ENCODE data around the gene PCSK6. TPM values are rescaled to one million over a fixed set of nuclear protein-coding genes. Genes with fewer than 3 reads are reported as not detected.
A peak's percentile ranks its signal among the peaks of the same experiment; 100 is the strongest.

PCSK6 gene
- total and polyA plus RNA-seq, 2 experiments from 2014 or later, result 0.38 TPM; not detected in 1

GRCh38 chr15:101372960-101373525, 116.5 kb downstream of the PCSK6 start:
- WGBS, 2 experiments (ENCODE audit: low coverage in 1 of 2, low lambda C conversion rate in 2 of 2, missing lambda C conversion rate in 2 of 2), result 56 to 57% methylated on average over 11 of the region's 11 CpGs
- in situ Hi-C loops (cut with MboI), result no loop called here
- H3K27me3 ChIP-seq (replicated peaks; ENCODE audit: insufficient read depth), result peaks cover 14% of the 10 kb centered on the region; the same call in 1 of the 2 replicates
- H3K9me2 ChIP-seq (ENCODE audit: insufficient read depth), result no peaks in the 10 kb centered on the region
- no peak overlapping the region for H3K4me2 ChIP-seq (ENCODE audit: unreplicated experiment)
- H3K9me3 ChIP-seq (ENCODE audit: low read depth), result no peaks in the 10 kb centered on the region
- H3K9ac ChIP-seq, result no peak overlapping the region
- H3K27ac ChIP-seq, result no peak overlapping the region
- H3K36me3 ChIP-seq (ENCODE audit: low read depth), result no peaks in the 10 kb centered on the region
- H3F3A ChIP-seq (ENCODE audit: insufficient read depth), result no peaks in the 10 kb centered on the region
- H3K4me1 ChIP-seq (ENCODE audit: insufficient read depth), result no peaks in the 10 kb centered on the region
- H2AFZ ChIP-seq, result no peak overlapping the region
- DNase-seq, result no peak
- TF ChIP-seq EZH2 (IDR thresholded peaks at IDR 0.05; ENCODE audit: insufficient read depth, poor library complexity, severe bottlenecking), result no peak
- TF ChIP-seq EZH2phosphoT487 (IDR thresholded peaks at IDR 0.05; ENCODE audit: insufficient read depth, low read depth), result no peak
- H3K79me2 ChIP-seq (ENCODE audit: insufficient read depth), result no peaks in the 10 kb centered on the region
- no peak overlapping the region for H3K4me3 ChIP-seq
- no peaks in the 10 kb centered on the region for H4K20me1 ChIP-seq (ENCODE audit: insufficient read depth)

GRCh38 chr15:101372149-101372577, 117.3 kb downstream of the PCSK6 start:
- no peaks in the 10 kb centered on the region for H3K9me3 ChIP-seq (ENCODE audit: low read depth)
- WGBS, 2 experiments (ENCODE audit: low coverage in 1 of 2, low lambda C conversion rate in 2 of 2, missing lambda C conversion rate in 2 of 2), result 8% methylated on average over 13 of the region's 13 CpGs
- in situ Hi-C loops (cut with MboI), result no loop called here

GRCh38 chr15:101371519-101371918, 118.0 kb downstream of the PCSK6 start:
- WGBS, 2 experiments (ENCODE audit: low coverage in 1 of 2, low lambda C conversion rate in 2 of 2, missing lambda C conversion rate in 2 of 2), result 75 to 86% methylated on average over 11 of the region's 11 CpGs
- peaks cover 14% of the 10 kb centered on the region; the same call in 1 of the 2 replicates for H3K27me3 ChIP-seq (replicated peaks; ENCODE audit: insufficient read depth)

More at GRCh38 chr15:101372149-101372577, 117.3 kb downstream of the PCSK6 start:
- no peaks in the 10 kb centered on the region for H4K20me1 ChIP-seq (ENCODE audit: insufficient read depth)
- peak; percentile 73 for DNase-seq
- no peak overlapping the region for H2AFZ ChIP-seq
- H3K27ac ChIP-seq, result no peak overlapping the region
- no peaks in the 10 kb centered on the region for H3K79me2 ChIP-seq (ENCODE audit: insufficient read depth)
- no peaks in the 10 kb centered on the region for H3K4me1 ChIP-seq (ENCODE audit: insufficient read depth)
- no peak overlapping the region for H3K4me2 ChIP-seq (ENCODE audit: unreplicated experiment)
- no peaks in the 10 kb centered on the region for H3K36me3 ChIP-seq (ENCODE audit: low read depth)
- H3K9me2 ChIP-seq (ENCODE audit: insufficient read depth), result no peaks in the 10 kb centered on the region
- peaks cover 14% of the 10 kb centered on the region; the same call in 1 of the 2 replicates for H3K27me3 ChIP-seq (replicated peaks; ENCODE audit: insufficient read depth)
- no peak for TF ChIP-seq EZH2 (IDR thresholded peaks at IDR 0.05; ENCODE audit: insufficient read depth, poor library complexity, severe bottlenecking)
- no peak for TF ChIP-seq EZH2phosphoT487 (IDR thresholded peaks at IDR 0.05; ENCODE audit: insufficient read depth, low read depth)
- H3K4me3 ChIP-seq, result no peak overlapping the region
- no peaks in the 10 kb centered on the region for H3F3A ChIP-seq (ENCODE audit: insufficient read depth)
- no peak overlapping the region for H3K9ac ChIP-seq

GRCh38 chr15:101371081-101371480, 118.4 kb downstream of the PCSK6 start:
- H2AFZ ChIP-seq, result no peak overlapping the region
- WGBS, 2 experiments (ENCODE audit: low coverage in 1 of 2, low lambda C conversion rate in 2 of 2, missing lambda C conversion rate in 2 of 2), result 73 to 84% methylated on average over 7 of the region's 7 CpGs
- no peak overlapping the region for H3K27ac ChIP-seq
- in situ Hi-C loops (cut with MboI), result no loop called here
- H3K4me1 ChIP-seq (ENCODE audit: insufficient read depth), result no peaks in the 10 kb centered on the region
- no peak for TF ChIP-seq EZH2 (IDR thresholded peaks at IDR 0.05; ENCODE audit: insufficient read depth, poor library complexity, severe bottlenecking)
- TF ChIP-seq EZH2phosphoT487 (IDR thresholded peaks at IDR 0.05; ENCODE audit: insufficient read depth, low read depth), result no peak
- no peaks in the 10 kb centered on the region for H3K36me3 ChIP-seq (ENCODE audit: low read depth)
- H4K20me1 ChIP-seq (ENCODE audit: insufficient read depth), result no peaks in the 10 kb centered on the region
- DNase-seq, result no peak
- no peaks in the 10 kb centered on the region for H3K9me2 ChIP-seq (ENCODE audit: insufficient read depth)
- H3F3A ChIP-seq (ENCODE audit: insufficient read depth), result no peaks in the 10 kb centered on the region
- H3K79me2 ChIP-seq (ENCODE audit: insufficient read depth), result no peaks in the 10 kb centered on the region
- H3K4me2 ChIP-seq (ENCODE audit: unreplicated experiment), result no peak overlapping the region
- peaks cover 14% of the 10 kb centered on the region; the same call in 1 of the 2 replicates for H3K27me3 ChIP-seq (replicated peaks; ENCODE audit: insufficient read depth)
- H3K9ac ChIP-seq, result no peak overlapping the region
- H3K4me3 ChIP-seq, result no peak overlapping the region
- no peaks in the 10 kb centered on the region for H3K9me3 ChIP-seq (ENCODE audit: low read depth)

More at GRCh38 chr15:101371519-101371918, 118.0 kb downstream of the PCSK6 start:
- Histone ChIP-seq H3K36me3 (ENCODE audit: low read depth) (no peaks in the 10 kb centered on the region), H3K4me2 (ENCODE audit: unreplicated experiment) (no peak overlapping the region), H3K27ac (no peak overlapping the region), H3K9ac (no peak overlapping the region), H2AFZ (no peak overlapping the region), H3K9me2 (ENCODE audit: insufficient read depth) (no peaks in the 10 kb centered on the region), H3K9me3 (ENCODE audit: low read depth) (no peaks in the 10 kb centered on the region), H3K4me3 (no peak overlapping the region), H3K79me2 (ENCODE audit: insufficient read depth) (no peaks in the 10 kb centered on the region), H3K4me1 (ENCODE audit: insufficient read depth) (no peaks in the 10 kb centered on the region), H3F3A (ENCODE audit: insufficient read depth) (no peaks in the 10 kb centered on the region), H4K20me1 (ENCODE audit: insufficient read depth) (no peaks in the 10 kb centered on the region)
- TF ChIP-seq EZH2 (IDR thresholded peaks at IDR 0.05; ENCODE audit: insufficient read depth, poor library complexity, severe bottlenecking) (no peak), EZH2phosphoT487 (IDR thresholded peaks at IDR 0.05; ENCODE audit: insufficient read depth, low read depth) (no peak)
- DNase-seq, result no peak
- in situ Hi-C loops (cut with MboI), result no loop called here
